Muscle layer of duodenum (tissue), 2 donors: ENCODE results near the gene GRIP1.

Experiments
- H3K27ac ChIP-seq: one replicate; pipeline ENCODE4 v1.7.0; 2013; ENCODE audit warnings: mild to moderate bottlenecking, low read length
- H3K27me3 ChIP-seq: one replicate; pipeline ENCODE4 v1.7.0; 2013; ENCODE audit warnings: low read depth, mild to moderate bottlenecking, control low read depth, low read length
- H3K36me3 ChIP-seq, 2 donors: one replicate each; pipeline ENCODE4 v1.7.0; 2013; ENCODE audit warnings: low read length in 2 of 2, control low read depth in 1 of 2, mild to moderate bottlenecking in 1 of 2; ENCODE audit not compliant: insufficient read depth in 2 of 2, control insufficient read depth in 1 of 2
- H3K4me1 ChIP-seq, 2 donors: one replicate each; pipeline ENCODE4 v1.7.0; 2013; ENCODE audit warnings: low read length in 2 of 2, mild to moderate bottlenecking in 2 of 2, control low read depth in 1 of 2, moderate library complexity in 1 of 2; ENCODE audit not compliant: insufficient read depth in 2 of 2, control insufficient read depth in 1 of 2
- H3K4me3 ChIP-seq, 2 donors: one replicate each; pipeline ENCODE4 v1.7.0; 2013; ENCODE audit warnings: low read length in 2 of 2, low read depth in 1 of 2, mild to moderate bottlenecking in 1 of 2
- H3K9me3 ChIP-seq, 2 donors: one replicate each; pipeline ENCODE4 v1.7.0; 2013; ENCODE audit warnings: low read length in 2 of 2, control low read depth in 1 of 2, mild to moderate bottlenecking in 1 of 2; ENCODE audit not compliant: control insufficient read depth in 1 of 2
- donor health status: healthy.

Gene GRIP1

DNA sequence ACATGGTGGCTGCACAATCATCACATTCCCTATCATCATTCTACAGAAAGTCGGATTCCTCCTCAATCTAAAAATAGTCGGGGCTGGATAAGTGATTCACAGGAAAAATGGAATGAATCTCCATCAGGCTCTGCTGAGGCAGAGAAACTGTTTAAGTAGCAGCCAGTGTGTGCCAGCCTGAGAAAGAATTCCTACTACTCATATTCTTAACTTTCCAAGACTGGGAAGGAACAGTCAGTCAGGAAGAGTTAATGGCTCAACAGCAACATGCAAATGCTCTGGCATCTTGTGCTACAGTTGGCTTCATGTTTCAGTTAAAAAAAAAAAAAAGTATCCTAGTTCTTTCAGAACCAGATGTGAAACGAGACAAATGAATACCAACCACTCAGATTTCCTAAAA, 187.0 kb downstream of the GRIP1 start:
- Histone ChIP-seq H3K4me3 (no peak overlapping the region), H3K27me3 (no peaks in the 10 kb centered on the region), H3K4me1 (no peaks in the 10 kb centered on the region), H3K27ac (no peak overlapping the region), H3K9me3 (peaks cover 0 to 2% of the 10 kb centered on the region in 2 donors), H3K36me3 (no peaks in the 10 kb centered on the region)

DNA sequence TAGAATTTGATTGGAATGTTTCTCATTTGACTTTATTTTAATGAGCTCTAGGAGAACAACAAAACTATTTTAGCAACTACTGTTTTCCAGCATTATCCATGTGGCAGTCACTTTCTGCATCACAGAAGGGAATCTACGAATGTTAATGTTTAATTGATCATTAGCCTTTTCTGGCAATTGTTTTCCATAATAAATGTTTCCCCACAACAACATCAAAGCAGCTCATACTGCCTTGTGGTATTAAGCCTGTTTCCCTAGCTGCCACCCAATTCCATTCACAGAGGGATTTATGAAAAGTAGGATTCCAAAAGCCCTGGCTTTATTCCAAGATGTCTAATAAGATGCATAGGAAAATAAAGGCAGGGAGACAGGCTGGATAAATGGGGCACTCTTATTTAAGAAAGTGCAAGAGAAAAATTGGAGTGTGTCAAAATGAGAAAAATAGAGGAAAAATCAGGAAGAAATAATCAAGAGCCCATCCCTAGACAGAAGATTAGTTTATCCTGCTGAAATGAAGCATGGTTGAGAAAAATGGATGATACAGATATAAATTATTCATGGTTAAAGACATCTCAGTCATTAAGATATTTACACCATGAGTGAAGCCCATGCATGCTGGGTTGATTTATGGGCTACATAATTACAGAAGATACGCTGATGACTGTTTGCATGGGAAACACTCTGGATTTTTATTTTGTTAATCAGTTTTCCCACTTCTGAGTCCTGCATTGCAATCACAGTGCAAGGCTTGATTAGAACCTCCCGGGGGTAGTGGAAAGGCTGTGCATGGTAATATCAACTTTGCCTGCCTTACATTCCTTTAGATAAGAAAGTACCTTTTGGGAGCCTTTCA, 196.3 kb downstream of the GRIP1 start:
- Histone ChIP-seq H3K27ac (no peak overlapping the region), H3K9me3 (peaks cover 0 to 2% of the 10 kb centered on the region in 2 donors), H3K36me3 (no peaks in the 10 kb centered on the region), H3K4me3 (no peak overlapping the region), H3K27me3 (no peaks in the 10 kb centered on the region), H3K4me1 (no peaks in the 10 kb centered on the region)

DNA sequence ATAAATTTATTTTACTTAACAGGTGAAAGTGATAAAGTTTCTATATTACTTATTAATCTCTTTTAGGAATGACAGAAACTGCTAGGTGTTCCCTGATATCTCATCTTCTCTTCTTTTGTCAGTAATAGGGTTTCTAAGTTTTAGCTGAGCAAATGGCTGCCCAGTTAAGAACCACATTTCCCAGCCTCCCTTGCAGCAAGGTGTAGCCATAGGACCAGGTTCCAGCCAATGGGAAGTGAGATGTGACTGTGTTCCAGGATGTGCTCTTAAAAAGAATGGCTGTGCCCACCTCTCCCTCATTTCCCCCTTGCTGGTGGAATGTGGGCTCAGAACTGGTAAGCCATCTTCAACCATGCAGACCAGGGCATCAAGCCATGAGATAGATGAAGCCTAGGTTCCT, 210.9 kb downstream of the GRIP1 start:
- H3K27ac ChIP-seq = no peak overlapping the region
- H3K9me3 ChIP-seq = no peaks in the 10 kb centered on the region
- H3K4me3 ChIP-seq = no peak overlapping the region
- no peaks in the 10 kb centered on the region for H3K36me3 ChIP-seq
- no peaks in the 10 kb centered on the region for H3K4me1 ChIP-seq
- no peaks in the 10 kb centered on the region for H3K27me3 ChIP-seq

DNA sequence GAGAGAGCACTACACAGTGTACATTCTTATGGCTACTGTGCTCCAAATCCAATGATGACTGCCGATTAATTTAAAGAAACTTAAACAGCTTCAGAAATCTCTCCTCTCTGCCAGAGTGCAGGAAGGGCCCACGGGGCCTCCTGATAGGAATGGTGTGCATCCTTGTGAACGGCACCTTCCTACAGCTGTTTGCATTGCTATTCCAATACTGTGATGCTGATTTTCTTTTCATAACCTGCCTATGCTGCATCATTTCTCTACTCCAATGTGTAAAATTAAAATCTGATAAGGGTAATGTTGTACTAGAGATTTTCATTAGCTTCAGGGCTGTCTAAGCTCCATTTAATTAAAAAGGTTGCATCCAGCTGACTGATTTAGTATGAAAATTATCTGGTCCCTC, 217.5 kb downstream of the GRIP1 start:
- no peaks in the 10 kb centered on the region for H3K27me3 ChIP-seq
- peaks cover 0 to 6% of the 10 kb centered on the region in 2 donors for H3K36me3 ChIP-seq
- no peak overlapping the region for H3K4me3 ChIP-seq
- no peaks in the 10 kb centered on the region for H3K9me3 ChIP-seq
- H3K4me1 ChIP-seq = no peaks in the 10 kb centered on the region
- no peak overlapping the region for H3K27ac ChIP-seq

DNA sequence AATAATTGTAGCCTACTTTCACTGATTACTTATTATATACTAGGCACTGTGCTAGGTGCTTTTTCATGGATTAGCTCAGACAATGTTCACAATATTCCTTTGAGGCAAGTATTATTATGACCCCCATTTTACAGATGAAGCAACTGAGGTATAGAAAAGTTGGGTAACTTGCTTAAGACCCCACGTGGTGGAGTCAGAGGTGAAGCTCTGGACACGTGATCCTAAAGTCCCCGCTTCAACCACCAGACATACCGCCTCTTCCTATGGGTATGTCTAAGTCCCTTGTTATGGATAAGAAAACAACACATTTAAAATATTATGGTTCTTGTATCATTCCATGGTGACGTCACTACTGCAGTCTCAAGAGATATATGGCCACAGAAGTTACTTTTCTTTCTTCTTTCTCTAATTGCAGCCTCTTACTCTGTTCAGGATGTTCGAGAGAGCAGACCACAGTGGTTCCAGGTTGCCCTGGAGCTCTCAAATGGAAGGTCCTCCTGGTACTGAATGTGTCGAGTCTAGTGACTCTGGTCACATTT, 218.9 kb downstream of the GRIP1 start:
- Histone ChIP-seq H3K4me3 (no peak overlapping the region), H3K9me3 (no peaks in the 10 kb centered on the region), H3K27ac (no peak overlapping the region), H3K27me3 (no peaks in the 10 kb centered on the region), H3K36me3 (peaks cover 0 to 6% of the 10 kb centered on the region in 2 donors), H3K4me1 (no peaks in the 10 kb centered on the region)

DNA sequence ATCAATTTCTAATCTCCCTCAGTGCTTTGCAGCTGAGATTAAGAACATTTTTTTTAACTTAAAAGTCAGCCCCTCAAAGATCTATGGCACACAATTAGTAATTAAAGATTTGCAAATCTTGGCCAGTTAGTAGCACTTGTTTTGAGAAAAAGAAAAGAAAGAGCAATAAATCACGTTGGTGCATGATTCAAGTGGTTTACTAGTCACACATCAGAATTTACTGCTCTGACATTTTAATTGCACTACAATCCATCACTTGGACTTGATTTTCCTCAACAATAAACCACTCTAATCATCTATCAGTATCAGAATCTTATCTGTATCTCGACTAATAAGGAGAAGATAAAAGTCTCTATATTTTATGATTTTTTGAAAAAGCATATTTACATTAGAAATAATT, 222.3 kb downstream of the GRIP1 start:
- Histone ChIP-seq H3K4me1 (no peaks in the 10 kb centered on the region), H3K27me3 (no peaks in the 10 kb centered on the region), H3K9me3 (no peaks in the 10 kb centered on the region), H3K27ac (no peak overlapping the region), H3K4me3 (no peak overlapping the region), H3K36me3 (peaks cover 0 to 3% of the 10 kb centered on the region in 2 donors)

DNA sequence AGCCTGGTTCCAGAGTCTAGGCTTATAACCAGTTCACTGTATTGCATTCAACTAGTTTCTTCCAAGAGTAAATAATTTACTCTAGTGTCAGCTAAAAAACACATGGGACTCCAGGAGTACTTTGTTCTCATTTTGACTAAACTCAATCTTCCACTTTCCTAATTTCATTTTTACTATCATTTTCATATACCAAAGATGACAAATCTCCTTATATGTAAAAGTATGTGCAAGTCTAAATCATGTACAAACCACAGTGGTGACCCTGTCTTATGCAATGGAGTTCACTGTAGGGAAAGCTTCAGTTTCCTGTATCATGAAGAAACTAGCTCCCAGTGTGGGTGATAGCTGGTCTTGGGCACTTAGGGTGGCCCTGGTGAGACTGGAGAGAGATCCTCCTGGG, 225.0 kb downstream of the GRIP1 start:
- H3K4me1 ChIP-seq = no peaks in the 10 kb centered on the region
- no peaks in the 10 kb centered on the region for H3K36me3 ChIP-seq
- no peak overlapping the region for H3K4me3 ChIP-seq
- H3K27me3 ChIP-seq = no peaks in the 10 kb centered on the region
- no peak overlapping the region for H3K27ac ChIP-seq
- H3K9me3 ChIP-seq = no peaks in the 10 kb centered on the region

DNA sequence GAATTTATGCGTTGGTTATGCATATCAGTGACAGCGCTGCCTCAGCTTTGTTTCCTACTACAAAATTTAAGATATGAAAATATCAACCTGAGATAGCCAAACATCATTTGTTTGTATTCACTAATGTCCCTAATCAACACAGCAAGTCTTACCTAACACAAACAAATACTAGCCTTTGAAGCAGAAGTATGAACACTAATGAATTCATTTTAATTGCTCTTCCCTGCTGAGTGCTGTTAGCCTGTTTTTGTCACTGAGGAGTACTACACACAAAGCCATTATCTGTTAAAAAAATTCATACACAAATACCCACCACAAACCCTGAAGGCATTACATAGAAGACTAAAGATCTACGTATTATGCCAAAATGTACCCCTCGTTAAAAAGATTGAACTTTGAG, 225.8 kb downstream of the GRIP1 start:
- Histone ChIP-seq H3K9me3 (no peaks in the 10 kb centered on the region), H3K4me1 (no peaks in the 10 kb centered on the region)

DNA sequence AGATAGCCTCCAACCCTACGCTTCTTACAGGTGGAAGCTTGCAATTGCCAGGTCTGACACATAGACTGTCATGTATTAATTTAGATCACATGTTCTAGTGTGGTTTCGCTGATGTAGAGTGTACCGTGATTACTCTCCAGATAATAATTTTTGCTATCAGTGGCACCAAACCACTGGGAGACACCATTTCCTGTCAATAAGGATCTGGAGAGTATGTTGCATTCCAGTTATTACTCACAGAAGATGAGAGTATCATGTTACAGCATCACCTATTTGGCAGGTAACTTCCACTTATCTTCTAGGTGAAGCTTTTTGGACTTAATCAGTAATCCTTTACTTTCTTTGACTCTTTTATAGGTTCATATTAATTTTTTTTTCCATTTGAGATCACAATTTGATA, 229.3 kb downstream of the GRIP1 start:
- no peaks in the 10 kb centered on the region for H3K9me3 ChIP-seq
- H3K27me3 ChIP-seq = no peaks in the 10 kb centered on the region
- H3K4me1 ChIP-seq = no peaks in the 10 kb centered on the region
- H3K4me3 ChIP-seq = no peak overlapping the region
- no peak overlapping the region for H3K27ac ChIP-seq
- H3K36me3 ChIP-seq = peaks cover 0 to 2% of the 10 kb centered on the region in 2 donors

More for the DNA sequence above, 225.8 kb downstream of the GRIP1 start:
- Histone ChIP-seq H3K4me3 (no peak overlapping the region), H3K27me3 (no peaks in the 10 kb centered on the region), H3K27ac (no peak overlapping the region), H3K36me3 (no peaks in the 10 kb centered on the region)

DNA sequence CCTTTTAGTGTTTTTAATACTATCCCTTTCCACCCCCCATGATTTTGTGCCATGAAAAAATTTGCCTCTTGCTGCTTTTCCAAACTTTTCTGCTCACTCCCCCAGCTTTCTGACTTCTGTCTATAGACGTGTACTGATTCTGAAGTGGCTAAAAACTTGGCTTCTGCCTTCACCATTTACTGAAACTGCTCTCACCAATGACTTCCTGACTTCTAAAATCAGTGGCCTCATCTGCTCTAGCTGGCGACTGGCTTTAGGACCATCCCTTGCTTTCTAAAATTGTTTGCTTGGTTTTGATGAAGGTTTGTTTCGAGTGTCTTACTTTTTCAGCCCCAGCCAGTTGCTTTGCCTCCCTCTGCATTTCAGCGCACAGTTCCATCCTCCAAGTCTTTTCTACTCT, 231.2 kb downstream of the GRIP1 start:
- Histone ChIP-seq H3K36me3 (peaks cover 0 to 4% of the 10 kb centered on the region in 2 donors), H3K27ac (no peak overlapping the region), H3K27me3 (no peaks in the 10 kb centered on the region), H3K4me1 (no peaks in the 10 kb centered on the region), H3K9me3 (no peaks in the 10 kb centered on the region), H3K4me3 (no peak overlapping the region)

DNA sequence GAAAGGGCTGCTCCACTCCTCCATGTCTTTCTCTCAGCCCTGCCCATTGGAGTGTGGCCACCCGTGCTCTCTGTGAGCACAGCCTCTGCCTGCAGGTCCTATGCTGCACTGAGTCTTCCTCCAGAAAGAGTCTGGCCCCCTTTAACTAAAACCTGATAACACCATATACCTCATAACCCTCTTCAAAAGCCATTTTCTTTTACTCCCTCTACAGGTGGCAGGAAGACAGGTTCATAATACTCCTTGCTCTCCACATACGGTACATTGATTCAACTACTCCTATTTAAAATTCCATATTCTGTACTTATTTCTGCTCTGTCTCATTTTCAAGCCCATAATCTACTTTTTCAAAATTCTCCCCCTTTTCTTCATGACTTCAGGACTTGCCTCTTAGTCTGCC, 232.6 kb downstream of the GRIP1 start:
- Histone ChIP-seq H3K4me3 (no peak overlapping the region), H3K4me1 (no peaks in the 10 kb centered on the region), H3K27ac (no peak overlapping the region), H3K36me3 (peaks cover 0 to 4% of the 10 kb centered on the region in 2 donors), H3K27me3 (no peaks in the 10 kb centered on the region), H3K9me3 (no peaks in the 10 kb centered on the region)
